K562 (cell line): ENCODE results near the gene CATSPER4. TPM values are rescaled to one million over a fixed set of nuclear protein-coding genes. Genes with fewer than 3 reads are reported as not detected.

ENCODE experiments used
- ATAC-seq: fragments of 200-7000 bp; cut with Tn5 transposase; 3 replicates; pipeline ENCODE4 v1.9.1; 2020; ENCODE audit warnings: moderate library complexity
- BruUV-seq: library from RNA; stranded (reverse); fragments of 400-500 nt; replicated peaks from 2 replicates; lab custom pipeline; 2021; lab: Mats Ljungman, UMichigan
- CTCF ChIA-PET: fragments of 300-600 bp; formaldehyde crosslinking; extraction: SDS; loops from one replicate; lab custom pipeline; 2021; ENCODE audit warnings: low intra/inter-chr PET ratio; lab: Yijun Ruan, JAX
- POLR2A ChIA-PET: fragments of 300-600, 350-650 bp; sonication (Branson Sonifier 250); formaldehyde crosslinking; extraction: SDS; loops from one replicate; lab custom pipeline; 2021; ENCODE audit warnings: antibody characterized with exemption, inconsistent platforms; lab: Yijun Ruan, JAX
- DNase-seq, 4 experiments: peaks; one replicate each; pipeline versions ENCODE4 v3.0.0 to v3.0.0-alpha.2; 2011 to 2018; ENCODE audit warnings: low spot score in 3 of 4, mixed read lengths in 3 of 4; ENCODE audit errors: extremely low read depth in 1 of 4
- FAIRE-seq: peaks from 2 replicates; lab custom pipeline; 2011; peaks lifted over from hg19 to GRCh38; lab: Jason Lieb, UNC
- H2AFZ ChIP-seq: 2 replicates; pipeline ENCODE4 v1.6.0; 2011; ENCODE audit warnings: low read depth, low read length, control low read depth, inconsistent platforms
- H3K27ac ChIP-seq: fragments of 200-600 bp; 3 replicates; pipeline ENCODE4 v1.8.0; 2011; ENCODE audit warnings: low read depth, mild to moderate bottlenecking, control low read depth, inconsistent platforms, low read length, moderate library complexity, mixed read lengths; ENCODE audit errors: extremely low read depth
- H3K27me3 ChIP-seq, 2 experiments: fragments of 300-600 bp in 1 of 2; 2 replicates in 1 of 2; 3 replicates in 1 of 2; pipeline versions ENCODE4 v1.6.0 to v1.8.0; 2011; ENCODE audit warnings: inconsistent platforms in 2 of 2, low read length in 2 of 2, mild to moderate bottlenecking in 1 of 2, mixed read lengths in 1 of 2, moderate library complexity in 1 of 2; ENCODE audit not compliant: control insufficient read depth in 2 of 2, insufficient read depth in 2 of 2
- H3K36me3 ChIP-seq: fragments of 300-600 bp; 3 replicates; pipeline ENCODE4 v1.8.0; 2011; ENCODE audit warnings: mild to moderate bottlenecking, low read length, inconsistent platforms; ENCODE audit not compliant: control insufficient read depth, insufficient read depth
- H3K4me1 ChIP-seq, 2 experiments: fragments of 200-600 bp in 1 of 2; replicated peaks in 1 of 2; 2 replicates in 1 of 2; 3 replicates in 1 of 2; pipeline versions ENCODE4 v1.5.1 to v1.8.0; 2011; ENCODE audit warnings: inconsistent platforms in 2 of 2, low read length in 2 of 2, mild to moderate bottlenecking in 1 of 2, mixed read lengths in 1 of 2, moderate library complexity in 1 of 2; ENCODE audit not compliant: control insufficient read depth in 2 of 2, insufficient read depth in 2 of 2
- H3K4me2 ChIP-seq: 2 replicates; pipeline ENCODE4 v1.6.1; 2011; ENCODE audit warnings: low read length, control low read depth, inconsistent platforms, mixed read lengths; ENCODE audit not compliant: insufficient read depth
- H3K4me3 ChIP-seq: fragments of 200-600 bp; sonication (generic), shearing (Covaris generic); 2 replicates; pipeline ENCODE4 v1.5.1; 2016; ENCODE audit warnings: control low read depth, inconsistent platforms
- H3K79me2 ChIP-seq: fragments of 200-600 bp; 3 replicates; pipeline ENCODE4 v1.8.0; 2011; ENCODE audit warnings: low read length, inconsistent platforms; ENCODE audit not compliant: control insufficient read depth, insufficient read depth
- H3K9ac ChIP-seq, 2 experiments: 2 replicates each; pipeline versions ENCODE4 v1.6.0 to v1.6.1; 2011; ENCODE audit warnings: low read depth in 2 of 2, low read length in 2 of 2, control low read depth in 1 of 2, inconsistent platforms in 1 of 2, mild to moderate bottlenecking in 1 of 2, mixed read lengths in 1 of 2; ENCODE audit not compliant: insufficient read depth in 1 of 2
- H3K9me1 ChIP-seq: one replicate; pipeline ENCODE4 v1.6.0; 2011; ENCODE audit warnings: inconsistent platforms, mild to moderate bottlenecking, low read length, moderate library complexity; ENCODE audit not compliant: control insufficient read depth, insufficient read depth
- H3K9me3 ChIP-seq: replicated peaks from 2 replicates; pipeline ENCODE4 v1.5.1; 2011; ENCODE audit warnings: low read depth, low read length, inconsistent platforms; ENCODE audit not compliant: control insufficient read depth, insufficient read depth
- H4K20me1 ChIP-seq: replicated peaks from 2 replicates; pipeline ENCODE4 v1.6.1; 2011; ENCODE audit warnings: low read length, inconsistent platforms, mixed read lengths; ENCODE audit not compliant: control insufficient read depth, insufficient read depth
- CREB5 ChIP-seq: fragments of 250-450 bp; sonication (Bioruptor Pico); IDR thresholded peaks from 2 replicates; pipeline ENCODE4 v1.5.0; 2020; ENCODE audit warnings: mild to moderate bottlenecking
- PCBP2 ChIP-seq: fragments of 200-400 bp; formaldehyde crosslinking; IDR thresholded peaks from 2 replicates; pipeline ENCODE4 v1.6.1; 2018; ENCODE audit warnings: low read length, low read depth, mild to moderate bottlenecking, moderate library complexity; ENCODE audit not compliant: poor library complexity, severe bottlenecking
- RFX1 ChIP-seq: fragments of 450-650 bp; IDR thresholded peaks from 2 replicates; pipeline ENCODE4 v1.6.1; 2016; ENCODE audit warnings: mild to moderate bottlenecking, moderate library complexity
- WGBS: fragments of 100-300 bp; shearing (Covaris generic); methylation state at CpG from one replicate; pipeline ENCODE4 v1.1.6; 2016; ENCODE audit warnings: low coverage, mixed read lengths; ENCODE audit not compliant: insufficient coverage; ENCODE audit errors: missing lambda C conversion rate; 5-methylcytosine and 5-hydroxymethylcytosine counted together
- in situ Hi-C: fragments of 300-500 bp; cut with MboI; formaldehyde crosslinking; loops from 4 replicates; pipeline ENCODE4 v1.15.0; 2018; ENCODE audit warnings: inconsistent platforms, mixed read lengths
- intact Hi-C: fragments of 100-400 bp; cut with micrococcal nuclease; formaldehyde crosslinking; loops from 2 replicates; pipeline ENCODE4 v1.14.2; 2022
- polyA plus RNA-seq, 8 experiments: library from polyadenylated mRNA; depleted of rRNA in 4 of 8; stranded (reverse) in 5 of 8; unstranded in 3 of 8; fragments of >200 nt; fragmentation: Nextera tagmentation in 2 of 8; fragmentation: Illumina TruSeq in 1 of 8; extraction: Ambion mirVana in 2 of 8; extraction: Trizol in 1 of 8; gene quantifications; 2 replicates each; pipeline versions ENCODE4 v1.2.1 to v1.2.3, GENCODE V29; 2011 to 2014; ENCODE audit warnings: inconsistent platforms in 1 of 8, missing spikeins in 1 of 8
- total RNA-seq, 7 experiments: library from RNA; depleted of rRNA in 6 of 7; stranded (reverse); fragments of >200 nt in 6 of 7; fragmentation: Illumina TruSeq in 2 of 7; extraction: Trizol in 2 of 7; gene quantifications; 2 replicates each; pipeline versions ENCODE4 v1.2.1 to v1.2.3, GENCODE V29; 2011 to 2021; ENCODE audit warnings: low replicate concordance in 1 of 7

CATSPER4 gene
- total and polyA plus RNA-seq, 9 of the 15 experiments (the other 6 are each of a cell fraction or from before 2014, with no cell fraction given) = 0.04 to 0.13 TPM; not detected in 7

- no peak for DNase-seq
- intact Hi-C loops = no loop called here
- ChIA-PET POLR2A (interaction anchor here (0.7 to 3.0 kb wide), 8 partner anchors 8 to 44 kb away, joined by 3 to 14 read pairs (median 4); partner anchors contain the start of gene CEP85), CTCF (no interaction called here)
- no peak for FAIRE-seq
- H2AFZ ChIP-seq = peak overlapping the region; percentile 27; the same call in 1 of the 2 replicates
- H3K79me2 ChIP-seq = no peaks in the 10 kb centered on the region
- H3K27ac ChIP-seq = no peak overlapping the region
- no peak overlapping the region for H3K4me2 ChIP-seq
- 0 out of 5 replicates have a peak, but pooled peaks cover 0 to 3% of the 10 kb centered on the region in 2 experiments for H3K27me3 ChIP-seq
- H3K36me3 ChIP-seq = no peaks in the 10 kb centered on the region
- in situ Hi-C loops = no loop called here
- H3K9me1 ChIP-seq = no peaks in the 10 kb centered on the region
- peak overlapping the region in 1 of 2 experiments; percentile 62; a peak in 2 of 4 replicates for H3K9ac ChIP-seq
- H3K4me1 ChIP-seq = peaks cover 0 to 20% of the 10 kb centered on the region in 2 experiments; a peak in 3 of 5 replicates
- 45% methylated on average over 27 of the region's 27 CpGs for whole genome bisulfite sequencing
- no peaks in the 10 kb centered on the region for H4K20me1 ChIP-seq
- H3K9me3 ChIP-seq = no peaks in the 10 kb centered on the region
- no peak overlapping the region for H3K4me3 ChIP-seq
- BruUV-seq = no TSS peak
- 0 out of 3 replicates have a peak, but pooled peaks have one; percentile 15 for ATAC-seq
- TF ChIP-seq RFX1 (peak; percentile 72), PCBP2 (no peak)
These were observed 30.0 kb downstream of the CATSPER4 start for GRCh38 chr1:26220199-26220912.

DNA sequence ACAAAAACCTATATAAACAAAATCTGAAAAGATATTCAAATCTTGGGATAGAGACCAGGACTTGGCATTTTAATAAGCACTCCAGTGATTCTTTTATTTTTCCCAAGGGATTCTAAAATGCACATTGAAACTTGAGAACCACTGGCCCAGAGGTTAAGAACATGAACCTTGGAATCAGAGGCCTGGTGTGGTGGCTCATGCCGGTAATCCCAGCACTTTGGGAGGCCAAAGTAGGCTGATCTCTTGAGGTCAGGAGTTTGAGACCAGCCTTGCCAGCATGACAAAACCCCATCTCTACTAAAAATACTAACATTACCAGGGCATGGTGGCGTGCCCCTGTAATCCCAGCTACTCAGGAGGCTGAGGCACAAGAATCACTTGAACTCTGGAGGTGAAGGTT lies 30.7 kb downstream of the CATSPER4 start:
- Histone ChIP-seq H3K27me3 (0 out of 5 replicates have a peak, but pooled peaks cover 0 to under 1% of the 10 kb centered on the region in 2 experiments), H3K4me1 (peaks cover 0 to 24% of the 10 kb centered on the region in 2 experiments; a peak in 3 of 5 replicates), H3K4me2 (no peak overlapping the region), H3K9ac (no peak overlapping the region), H3K9me1 (no peaks in the 10 kb centered on the region), H3K27ac (no peak overlapping the region), H3K4me3 (no peak overlapping the region), H3K79me2 (no peaks in the 10 kb centered on the region), H2AFZ (no peak overlapping the region), H3K9me3 (no peaks in the 10 kb centered on the region), H3K36me3 (no peaks in the 10 kb centered on the region), H4K20me1 (no peaks in the 10 kb centered on the region)
- FAIRE-seq = no peak
- WGBS = 62% methylated on average over 2 of the region's 2 CpGs
- in situ Hi-C loops = no loop called here
- TF ChIP-seq CREB5 (CRISPR knock-in tag) = no peak
- BruUV-seq = no TSS peak
- no peak for ATAC-seq
- intact Hi-C loops = no loop called here
- ChIA-PET POLR2A (interaction anchor here (0.7 to 3.0 kb wide), 4 partner anchors 8 to 44 kb away, joined by 4 to 14 read pairs (median 6); partner anchors contain the start of gene CEP85), CTCF (no interaction called here)
- DNase-seq = no peak
